GM21526 (cell line): ENCODE results near the gene PMIS2.

ENCODE experiments used
- ATAC-seq: cut with Tn5 transposase; IDR thresholded peaks from one replicate; pipeline ENCODE4 v1.9.1; 2021; ENCODE audit warnings: moderate library complexity; ENCODE audit not compliant: unreplicated experiment, low FRiP score

Gene PMIS2

GRCh38 chr19:35585848-35586247 lies at the start of gene PMIS2:
Gene PMIS2 (plus strand): TSS chr19:35586173. CDS start chr19:35586260, 87 bp downstream.
- ATAC-seq: no peak

GRCh38 chr19:35539314-35539713 lies 46.7 kb upstream of the PMIS2 start:
- no peak for ATAC-seq

GRCh38 chr19:35539850-35540249 lies 46.1 kb upstream of the PMIS2 start:
- ATAC-seq: no peak

- no peak for ATAC-seq
These were observed 45.5 kb upstream of the PMIS2 start for GRCh38 chr19:35540356-35540927.

GRCh38 chr19:35542209-35542608 lies 43.8 kb upstream of the PMIS2 start:
- ATAC-seq: no peak

DNA sequence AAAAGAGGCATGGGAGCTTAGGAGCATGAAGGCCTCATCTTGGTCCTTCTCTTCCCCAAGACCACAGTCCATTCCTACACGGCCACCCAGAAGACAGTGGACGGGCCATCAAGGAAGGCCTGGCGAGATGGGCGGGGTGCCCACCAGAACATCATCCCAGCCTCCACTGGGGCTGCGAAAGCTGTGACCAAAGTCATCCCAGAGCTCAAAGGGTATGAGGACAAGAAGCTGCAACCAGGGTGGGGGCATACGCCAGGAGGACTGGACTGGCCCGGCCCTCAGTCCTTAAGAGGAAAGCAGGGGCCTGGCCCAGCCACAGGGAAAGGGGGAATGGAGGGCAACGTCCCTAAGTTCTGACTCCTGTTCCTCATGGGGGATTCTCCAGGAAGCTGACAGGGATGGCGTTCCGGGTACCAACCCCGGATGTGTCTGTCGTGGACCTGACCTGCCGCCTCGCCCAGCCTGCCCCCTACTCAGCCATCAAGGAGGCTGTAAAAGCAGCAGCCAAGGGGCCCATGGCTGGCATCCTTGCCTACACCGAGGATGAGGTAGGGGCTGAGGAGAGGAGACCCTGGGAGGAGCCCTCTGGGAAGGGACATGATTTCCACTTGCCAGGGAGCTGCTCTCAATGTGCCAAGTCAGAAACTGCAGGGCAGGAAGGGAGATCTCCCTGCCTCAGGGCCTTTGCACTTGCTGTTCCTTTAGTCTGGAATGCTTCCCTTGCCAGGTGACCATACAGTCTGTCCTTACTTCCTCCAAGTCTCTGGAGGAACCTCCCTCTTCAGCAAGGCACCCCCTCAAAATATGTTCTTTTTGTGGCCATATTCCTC lies 42.5 kb upstream of the PMIS2 start:
- no peak for ATAC-seq

- ATAC-seq: no peak
These were observed 41.7 kb upstream of the PMIS2 start for GRCh38 chr19:35544110-35544802.

DNA sequence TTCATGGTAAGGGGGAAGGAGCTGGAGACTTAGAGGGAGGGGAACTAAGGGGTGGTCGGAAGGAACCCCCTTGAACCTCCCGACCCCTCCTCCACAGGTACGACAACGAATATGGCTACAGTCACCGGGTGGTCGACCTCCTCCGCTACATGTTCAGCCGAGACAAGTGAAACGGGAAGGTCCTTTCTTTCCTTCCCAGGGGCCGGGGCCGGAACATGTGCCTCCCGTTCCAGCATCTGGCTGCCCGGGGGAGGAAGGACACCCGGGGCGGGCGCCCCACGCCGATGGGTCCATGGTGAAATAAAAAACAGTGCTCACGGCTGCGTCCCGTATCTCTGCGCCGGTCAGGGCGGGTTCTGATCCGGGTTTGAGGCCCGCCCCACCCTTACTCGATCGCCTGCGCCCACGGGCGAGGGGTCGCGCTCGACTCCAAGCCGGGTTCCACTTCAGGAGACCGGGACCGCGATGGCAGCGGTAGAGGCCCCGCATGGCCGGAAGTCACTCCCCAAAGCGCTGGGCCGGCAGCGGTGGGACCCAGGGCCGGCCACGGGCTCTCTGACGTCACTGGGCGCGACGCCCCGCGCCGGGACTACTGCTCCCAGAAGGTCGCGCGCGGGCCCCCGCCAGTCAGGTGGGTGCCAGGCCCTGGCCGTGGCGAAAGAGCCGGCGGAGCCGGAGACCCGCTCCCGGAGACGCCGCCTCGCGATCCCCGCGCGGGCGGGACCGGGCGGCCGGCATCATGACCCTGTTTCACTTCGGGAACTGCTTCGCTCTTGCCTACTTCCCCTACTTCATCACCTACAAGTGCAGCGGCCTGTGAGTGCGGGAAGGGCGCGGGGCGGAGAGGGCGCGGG lies 40.7 kb upstream of the PMIS2 start, which contains the start of gene TMEM147:
Gene TMEM147 (plus strand): TSS at position 626 of the 854 bp plus-strand sequence. CDS start 114 bp downstream, at position 740.
- ATAC-seq: no peak

GRCh38 chr19:35545855-35546381 lies 40.1 kb upstream of the PMIS2 start:
- ATAC-seq: no peak

- ATAC-seq: no peak
These were observed 39.4 kb upstream of the PMIS2 start for GRCh38 chr19:35546532-35546931.

- no peak for ATAC-seq
These were observed 36.7 kb upstream of the PMIS2 start for GRCh38 chr19:35549174-35549788.

DNA sequence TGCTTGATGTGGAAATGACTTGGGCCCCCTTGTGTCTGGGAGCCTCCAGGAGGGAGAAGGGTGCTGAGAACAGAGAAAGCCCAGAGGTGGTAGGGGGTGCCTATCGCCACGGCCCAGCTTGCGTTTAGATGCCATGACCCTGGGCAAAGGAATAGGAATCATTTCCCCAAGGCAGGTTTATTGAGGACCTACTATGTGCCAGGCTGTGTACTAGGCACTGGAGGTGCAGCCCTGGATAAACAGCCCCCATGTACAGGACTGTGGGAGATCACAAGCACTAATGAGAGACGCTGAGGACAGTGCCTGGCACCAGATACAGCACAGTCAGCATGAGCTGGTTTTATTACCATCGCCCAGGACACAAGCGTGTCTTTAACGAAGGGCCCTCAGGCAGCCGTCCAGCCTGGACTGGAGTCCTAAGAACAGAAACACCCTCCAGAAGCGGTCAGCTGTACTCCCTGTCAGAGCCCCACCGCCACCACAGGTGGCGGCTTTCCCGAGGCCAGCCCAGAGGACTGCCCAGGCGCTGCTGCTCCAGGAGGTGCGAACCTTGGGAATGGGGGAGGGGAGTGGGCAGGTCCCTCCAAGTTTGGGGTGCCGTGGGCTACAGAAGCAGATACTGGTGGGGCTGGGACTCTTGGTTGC lies 36.0 kb upstream of the PMIS2 start:
- ATAC-seq: no peak

- ATAC-seq: no peak
These were observed 34.7 kb upstream of the PMIS2 start for GRCh38 chr19:35551091-35551810.

GRCh38 chr19:35552534-35553384 lies 33.2 kb upstream of the PMIS2 start:
- ATAC-seq: no peak

DNA sequence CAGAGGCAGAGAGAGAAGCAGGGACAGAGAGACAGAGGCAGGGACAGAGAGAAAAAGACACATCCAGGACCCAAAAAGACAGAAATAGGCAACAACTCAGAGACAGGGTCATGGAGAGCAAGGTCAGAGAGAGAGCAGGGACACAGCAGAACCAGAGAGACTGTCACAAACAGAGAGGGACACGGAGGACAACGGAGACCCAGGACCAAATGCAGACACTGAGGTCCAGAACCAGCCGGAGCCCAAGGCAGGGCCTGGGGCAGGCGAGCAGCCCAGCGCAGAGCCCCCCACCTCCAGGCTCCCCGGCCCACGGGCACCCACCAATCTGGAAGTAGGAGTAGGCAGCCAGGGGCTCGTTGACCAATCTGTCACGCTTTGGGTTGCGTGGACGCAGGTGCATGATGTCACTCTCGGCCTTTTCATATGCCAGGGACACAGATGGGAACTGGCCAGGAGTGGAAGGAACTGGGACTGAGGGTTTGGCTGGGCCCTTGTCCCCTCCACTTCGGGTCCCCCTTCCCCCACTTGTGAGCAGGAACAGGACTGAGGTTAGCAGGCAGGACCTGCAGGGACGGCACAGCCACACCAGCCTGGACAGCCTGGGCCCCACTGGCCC lies 32.5 kb upstream of the PMIS2 start:
- no peak for ATAC-seq

DNA sequence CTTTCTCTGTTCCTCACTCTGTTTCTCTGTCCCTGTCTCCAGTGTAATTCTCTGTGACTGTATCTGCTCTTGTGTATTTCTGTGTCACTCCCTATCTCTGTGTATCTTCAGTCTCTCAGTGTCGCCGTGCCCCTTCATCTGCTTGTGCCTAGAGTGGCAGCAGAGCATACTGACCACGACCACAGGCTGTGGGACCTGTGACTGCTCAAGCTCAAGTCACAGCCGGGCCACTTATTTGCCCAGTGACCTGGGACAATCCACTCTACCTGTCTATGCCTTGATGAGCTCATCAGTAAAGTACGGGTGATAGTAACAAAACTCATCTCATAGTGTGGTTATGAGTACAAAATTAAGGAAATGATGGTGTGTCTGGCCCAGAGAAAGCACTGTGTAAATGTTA lies 31.9 kb upstream of the PMIS2 start:
- ATAC-seq: no peak

DNA sequence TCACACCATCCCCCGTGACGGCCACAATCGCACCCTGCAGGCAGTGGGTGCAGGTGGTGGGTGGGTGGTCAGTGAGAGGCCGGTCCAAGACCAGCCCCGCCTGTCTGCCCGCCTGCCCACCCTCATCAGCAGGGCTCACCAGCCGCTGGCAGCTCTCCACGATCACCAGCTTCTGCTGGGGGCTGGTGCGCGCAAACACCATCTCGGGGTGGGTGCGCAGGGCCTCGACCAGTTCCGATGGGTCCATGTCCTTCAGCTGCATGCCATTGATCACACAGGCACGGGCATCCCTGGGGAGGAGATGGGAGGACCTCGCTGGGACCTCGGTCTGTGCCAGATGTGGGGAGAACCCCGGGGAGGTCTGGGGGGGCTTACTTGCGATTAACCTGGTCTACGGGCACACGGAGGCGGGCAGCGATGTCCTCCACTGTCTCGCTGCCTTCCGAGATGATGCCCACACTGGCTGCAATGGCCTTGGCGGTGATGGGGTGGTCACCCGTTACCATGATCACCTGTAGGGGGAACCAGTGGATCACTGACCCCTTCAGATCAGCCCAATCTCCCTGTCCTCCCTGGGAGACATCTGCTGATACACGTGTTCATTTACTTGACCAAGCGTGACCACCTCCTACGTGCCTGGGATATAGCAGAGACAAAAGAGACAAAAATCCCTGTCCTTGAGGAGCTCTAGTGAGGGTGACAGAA lies 30.5 kb upstream of the PMIS2 start:
- no peak for ATAC-seq
